HG03565 (cell line): ENCODE results near the gene RAPGEF4.

Experiments used
- ATAC-seq: cut with Tn5 transposase; IDR thresholded peaks from one replicate; pipeline ENCODE4 v1.9.1; 2021; ENCODE audit warnings: mild to moderate bottlenecking, moderate library complexity; ENCODE audit not compliant: unreplicated experiment

The RAPGEF4 gene

GRCh38 chr2:172962082-172962481 is 226.4 kb downstream of the RAPGEF4 start:
- no peak for ATAC-seq

GRCh38 chr2:172962824-172963223 is 227.2 kb downstream of the RAPGEF4 start:
- no peak for ATAC-seq

GRCh38 chr2:172964511-172965139 is 229.0 kb downstream of the RAPGEF4 start:
- no peak for ATAC-seq

GRCh38 chr2:172965433-172966212 is 230.0 kb downstream of the RAPGEF4 start:
- no peak for ATAC-seq

- ATAC-seq, result no peak
These were observed 231.7 kb downstream of the RAPGEF4 start for GRCh38 chr2:172967036-172967982.

GRCh38 chr2:172968061-172968469 is 232.4 kb downstream of the RAPGEF4 start:
- ATAC-seq, result no peak

- ATAC-seq, result no peak
These were observed 233.5 kb downstream of the RAPGEF4 start for GRCh38 chr2:172969166-172969565.

- no peak for ATAC-seq
These were observed 234.0 kb downstream of the RAPGEF4 start for GRCh38 chr2:172969609-172970008.

- no peak for ATAC-seq
These were observed 235.0 kb downstream of the RAPGEF4 start for GRCh38 chr2:172970660-172971059.

GRCh38 chr2:172972005-172972619 is 236.5 kb downstream of the RAPGEF4 start:
- ATAC-seq, result no peak

GRCh38 chr2:172974762-172975161 is 239.1 kb downstream of the RAPGEF4 start:
- no peak for ATAC-seq

GRCh38 chr2:172976116-172976515 is 240.5 kb downstream of the RAPGEF4 start:
- ATAC-seq, result no peak

GRCh38 chr2:172976816-172977215 is 241.2 kb downstream of the RAPGEF4 start:
- ATAC-seq, result no peak

GRCh38 chr2:172977270-172978062 is 241.8 kb downstream of the RAPGEF4 start:
- no peak for ATAC-seq

GRCh38 chr2:172978063-172978383 is 242.4 kb downstream of the RAPGEF4 start:
- ATAC-seq, result no peak

GRCh38 chr2:172985139-172985892 is 249.7 kb downstream of the RAPGEF4 start:
- no peak for ATAC-seq

- no peak for ATAC-seq
These were observed 250.4 kb downstream of the RAPGEF4 start for GRCh38 chr2:172986040-172986439.

GRCh38 chr2:172988728-172989127 is 253.1 kb downstream of the RAPGEF4 start:
- no peak for ATAC-seq

GRCh38 chr2:172991031-172991430 is 255.4 kb downstream of the RAPGEF4 start:
- no peak for ATAC-seq

GRCh38 chr2:172993139-172993538 is 257.5 kb downstream of the RAPGEF4 start:
- ATAC-seq, result no peak
